Measurements from ENCODE around the gene NFASC.

GRCh38 chr1:204871405-204872037 is 859 bp downstream of the NFASC start:
- TF ChIP-seq CTCF (conservative IDR thresholded peaks at IDR 0.05; ENCODE audit: low read length) (no peak), EZH2phosphoT487 (IDR thresholded peaks at IDR 0.05; ENCODE audit: borderline replicate concordance, low read depth, low read length) (no peak)
